ENCODE results near the gene PSAP.

DNA sequence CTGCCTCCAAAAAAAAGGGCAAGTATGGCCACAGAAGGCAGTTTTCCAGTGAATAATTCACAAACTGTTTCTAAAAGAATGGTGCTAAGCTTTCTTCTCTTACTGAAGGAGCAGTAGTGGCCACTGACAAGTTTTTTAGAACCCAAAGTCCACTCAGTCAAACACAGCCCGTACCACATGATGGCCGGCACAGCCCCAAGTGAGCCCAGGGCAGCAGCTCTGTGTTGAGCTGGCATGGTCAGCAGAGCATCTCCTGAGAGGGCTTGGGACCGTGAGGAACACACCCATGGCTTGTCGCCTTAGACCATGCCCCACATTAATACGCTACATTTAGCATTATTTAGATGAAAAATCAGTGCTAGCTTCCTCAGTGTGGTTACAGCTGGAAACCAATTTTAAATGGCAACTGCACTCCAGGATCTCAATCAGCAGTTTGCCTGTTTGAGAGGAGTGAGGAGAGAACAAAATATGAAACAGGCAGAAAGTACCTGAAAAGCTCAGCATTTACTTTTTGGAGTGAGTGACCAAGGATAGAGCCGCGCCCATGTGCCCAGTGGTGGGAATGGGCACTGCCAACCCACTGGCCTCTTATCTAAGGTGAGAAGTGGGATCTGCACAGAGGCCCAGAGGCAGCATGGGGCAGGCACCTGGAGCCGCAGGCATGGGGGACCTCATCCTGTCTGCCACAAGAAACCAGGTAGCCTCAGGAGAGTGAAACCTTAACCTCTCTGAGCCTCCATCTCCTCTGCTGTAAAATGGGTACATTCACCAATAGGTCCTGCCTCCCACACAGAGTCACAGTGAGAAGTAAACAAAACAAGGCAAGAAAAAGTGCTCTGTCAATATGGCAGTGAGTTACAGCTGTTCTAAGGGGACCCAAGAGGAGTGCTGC, 17.4 kb downstream of the PSAP start:
- TF ChIP-seq, protein P1, sequence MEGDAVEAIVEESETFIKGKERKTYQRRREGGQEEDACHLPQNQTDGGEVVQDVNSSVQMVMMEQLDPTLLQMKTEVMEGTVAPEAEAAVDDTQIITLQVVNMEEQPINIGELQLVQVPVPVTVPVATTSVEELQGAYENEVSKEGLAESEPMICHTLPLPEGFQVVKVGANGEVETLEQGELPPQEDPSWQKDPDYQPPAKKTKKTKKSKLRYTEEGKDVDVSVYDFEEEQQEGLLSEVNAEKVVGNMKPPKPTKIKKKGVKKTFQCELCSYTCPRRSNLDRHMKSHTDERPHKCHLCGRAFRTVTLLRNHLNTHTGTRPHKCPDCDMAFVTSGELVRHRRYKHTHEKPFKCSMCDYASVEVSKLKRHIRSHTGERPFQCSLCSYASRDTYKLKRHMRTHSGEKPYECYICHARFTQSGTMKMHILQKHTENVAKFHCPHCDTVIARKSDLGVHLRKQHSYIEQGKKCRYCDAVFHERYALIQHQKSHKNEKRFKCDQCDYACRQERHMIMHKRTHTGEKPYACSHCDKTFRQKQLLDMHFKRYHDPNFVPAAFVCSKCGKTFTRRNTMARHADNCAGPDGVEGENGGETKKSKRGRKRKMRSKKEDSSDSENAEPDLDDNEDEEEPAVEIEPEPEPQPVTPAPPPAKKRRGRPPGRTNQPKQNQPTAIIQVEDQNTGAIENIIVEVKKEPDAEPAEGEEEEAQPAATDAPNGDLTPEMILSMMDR (IDR thresholded peaks at IDR 0.05), result no peak
- TF ChIP-seq PRRX2 (CRISPR knock-in tag; IDR thresholded peaks at IDR 0.05), result no peak
